ENCODE measurements around the gene DTX1.

The DTX1 gene

GRCh38 chr12:113055594-113056380 lies 743 bp upstream of the DTX1 start:
- DNase-seq = no peak

GRCh38 chr12:113056381-113056630 lies 224 bp upstream of the DTX1 start:
- no peak for DNase-seq

GRCh38 chr12:113057565-113058485 lies 1.3 kb downstream of the DTX1 start:
- DNase-seq = no peak

- no peak for DNase-seq
These were observed 2.0 kb downstream of the DTX1 start for GRCh38 chr12:113058553-113058952.

GRCh38 chr12:113059071-113059595 lies 2.6 kb downstream of the DTX1 start:
- DNase-seq = no peak

- DNase-seq = no peak
These were observed 3.9 kb downstream of the DTX1 start for GRCh38 chr12:113060336-113060960.

- no peak for DNase-seq
These were observed 4.6 kb downstream of the DTX1 start for GRCh38 chr12:113061061-113061694.

GRCh38 chr12:113062502-113063395 lies 6.2 kb downstream of the DTX1 start:
- no peak for DNase-seq

- DNase-seq = no peak
These were observed 7.1 kb downstream of the DTX1 start for GRCh38 chr12:113063396-113064350.

GRCh38 chr12:113064395-113065125 lies 8.0 kb downstream of the DTX1 start:
- DNase-seq = no peak

GRCh38 chr12:113065126-113066007 lies 8.8 kb downstream of the DTX1 start:
- peak; percentile 50 for DNase-seq

GRCh38 chr12:113066813-113067400 lies 10.4 kb downstream of the DTX1 start:
- DNase-seq = no peak

- DNase-seq = no peak
These were observed 11.7 kb downstream of the DTX1 start for GRCh38 chr12:113067987-113068935.

GRCh38 chr12:113069149-113069548 lies 12.6 kb downstream of the DTX1 start:
- no peak for DNase-seq

GRCh38 chr12:113069751-113070116 lies 13.2 kb downstream of the DTX1 start:
- no peak for DNase-seq

- DNase-seq = no peak
These were observed 13.8 kb downstream of the DTX1 start for GRCh38 chr12:113070117-113070906.
